Measurements from ENCODE around the gene FBLN5.
"Not testable (repeated sequence)": the region's sequence is repeated elsewhere in the genome, so short reads cannot be mapped to it uniquely, and the experiment has no call there.

The FBLN5 gene

DNA sequence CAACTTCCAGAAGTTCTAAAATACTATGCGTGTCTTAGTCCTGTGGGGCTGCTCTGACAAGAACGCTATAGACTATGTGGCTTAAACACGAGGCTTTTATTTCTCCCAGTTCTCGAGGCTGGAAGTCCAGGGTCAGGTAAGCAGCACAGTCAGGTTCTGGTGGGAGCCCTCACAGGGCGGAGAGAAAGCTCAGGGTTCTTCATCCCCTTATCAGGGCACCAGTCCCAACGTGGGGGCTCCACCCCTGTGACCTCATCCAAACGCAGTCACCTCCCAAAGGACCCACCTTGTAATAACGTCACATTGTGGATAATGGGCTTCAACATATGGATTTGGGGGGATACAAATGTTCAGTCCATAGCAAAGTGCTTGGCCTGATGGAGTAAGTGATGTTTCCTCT, 43.0 kb downstream of the FBLN5 start:
- DNase-seq, result no peak

DNA sequence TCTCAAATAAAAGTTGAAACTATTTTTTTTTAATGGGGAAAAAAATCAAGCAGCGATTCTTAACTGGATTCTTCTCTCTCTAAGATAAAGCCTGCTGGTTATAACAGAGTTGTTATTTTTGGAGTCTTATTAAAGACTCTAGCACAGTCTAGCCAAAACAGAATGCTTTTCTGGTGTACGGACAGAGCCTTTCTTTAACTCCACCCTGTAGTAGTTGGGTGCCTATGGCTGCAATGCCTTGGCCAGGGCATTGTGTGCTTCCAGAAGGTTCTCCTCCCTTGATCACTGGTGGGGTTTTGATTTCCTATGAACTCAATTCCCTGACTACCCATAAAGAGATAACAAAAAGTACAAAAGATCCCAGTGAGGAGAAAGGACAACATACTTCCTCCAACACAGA, 44.4 kb downstream of the FBLN5 start:
- DNase-seq, result no peak

DNA sequence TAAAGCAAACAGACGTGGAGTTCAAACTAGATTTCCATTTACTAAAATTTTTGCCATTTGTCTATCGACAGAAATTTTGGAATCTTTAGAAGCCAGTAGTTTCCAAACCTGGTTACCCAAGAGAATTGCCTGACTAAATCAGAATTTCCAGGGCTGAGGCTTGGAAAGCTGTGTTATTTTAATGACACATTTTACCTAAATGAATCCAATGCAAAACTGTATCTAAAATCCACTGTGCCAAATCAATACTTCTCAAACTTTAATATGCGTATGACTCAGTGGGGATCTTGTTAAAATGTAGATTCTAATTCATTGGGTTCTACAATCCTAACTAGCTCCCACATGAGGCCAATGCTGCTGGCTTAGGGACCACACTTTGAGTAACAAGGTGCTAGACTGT, 45.2 kb downstream of the FBLN5 start:
- no peak for DNase-seq

DNA sequence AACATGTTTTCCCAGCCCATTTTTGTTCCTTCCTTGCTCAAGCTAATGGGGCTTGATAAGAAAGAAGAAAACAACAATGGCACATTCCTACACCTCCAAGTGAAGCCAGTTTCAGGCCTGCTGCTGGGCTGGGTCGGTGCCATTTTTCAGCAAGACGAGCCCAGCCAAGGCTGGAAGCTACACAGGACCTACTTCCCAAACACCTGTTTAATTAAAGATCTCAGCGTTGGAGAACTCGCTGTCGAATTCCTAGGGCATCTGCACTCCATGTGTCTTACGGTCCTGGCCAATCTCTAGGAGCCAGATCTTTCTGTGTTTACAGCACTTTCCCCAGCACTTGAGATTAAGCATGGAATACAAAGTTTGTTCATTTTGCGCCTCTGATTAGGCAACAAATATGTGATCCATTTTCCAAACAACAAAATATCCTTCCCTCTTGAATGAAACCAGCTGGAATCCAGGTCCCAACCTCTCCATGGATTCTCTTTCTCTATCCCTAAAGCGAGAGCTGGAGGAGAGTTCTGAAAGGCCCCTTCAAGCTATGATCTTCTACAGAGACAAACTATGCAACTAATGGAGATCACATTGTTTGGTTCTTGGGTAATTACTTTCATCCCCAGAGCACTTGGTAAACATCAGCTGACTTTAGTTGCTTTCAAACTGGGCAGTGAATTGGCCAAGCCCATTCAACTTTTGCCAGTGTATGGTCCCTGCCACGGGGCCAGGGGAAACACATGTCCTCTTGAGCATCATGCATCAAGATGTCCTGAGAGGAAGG, 45.9 kb downstream of the FBLN5 start:
- no peak for DNase-seq

DNA sequence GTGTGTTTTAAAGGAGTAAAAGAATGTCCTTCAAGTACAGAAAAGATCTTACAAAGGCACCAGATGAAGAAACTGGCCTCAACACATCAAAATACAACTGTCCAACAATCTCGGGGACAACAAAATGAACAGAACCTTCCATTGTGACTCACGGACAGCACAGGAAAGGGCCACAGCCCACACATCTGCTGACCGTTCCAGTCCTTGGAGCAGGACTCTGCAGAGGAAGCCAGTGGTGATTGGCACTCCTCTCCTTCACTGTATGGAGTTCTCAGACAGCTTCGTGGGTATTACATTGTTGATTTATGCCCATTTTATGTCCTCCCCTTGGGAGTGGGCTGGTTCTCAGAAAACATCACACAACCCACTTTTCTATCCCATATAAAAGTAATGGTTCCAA, 47.7 kb downstream of the FBLN5 start:
- no peak for DNase-seq

DNA sequence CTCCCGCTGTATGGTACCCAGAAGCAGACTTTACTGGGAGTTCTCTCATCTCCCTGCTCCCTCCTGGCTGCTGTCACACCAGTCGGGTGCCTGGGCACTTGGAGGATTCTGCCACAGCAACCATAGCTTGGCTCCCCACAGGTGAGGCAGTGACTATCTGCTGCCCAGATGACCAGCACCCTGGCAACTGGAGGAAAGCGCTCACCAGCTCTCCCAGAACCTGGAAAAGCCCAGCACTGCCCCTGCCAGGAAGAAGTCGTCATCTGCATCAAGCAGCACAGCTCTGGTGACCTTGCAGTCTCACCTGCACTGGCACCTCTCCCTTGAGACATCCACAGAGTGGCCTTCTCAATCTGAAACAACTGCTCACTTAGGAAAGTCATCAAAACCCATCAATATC, 48.3 kb downstream of the FBLN5 start:
- DNase-seq, result no peak

DNA sequence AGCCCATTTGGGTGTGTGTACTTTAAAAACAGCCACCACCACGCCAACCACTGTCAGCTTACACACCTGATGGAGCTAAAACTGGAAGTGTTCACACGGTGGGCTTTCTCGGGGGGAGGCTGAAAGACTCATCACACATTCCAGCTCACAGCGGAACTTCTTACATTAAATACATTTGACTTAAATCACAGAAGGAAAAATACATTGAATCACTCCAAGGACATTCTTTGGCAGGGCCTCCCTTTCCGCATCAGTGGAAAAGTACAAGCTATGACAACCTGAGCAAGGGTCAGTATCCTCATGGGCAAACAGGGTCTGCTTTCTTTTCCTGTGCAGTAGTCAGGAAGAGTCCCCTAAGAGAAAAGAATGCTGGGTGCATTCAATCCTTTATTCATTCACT, 49.1 kb downstream of the FBLN5 start:
- DNase-seq, result no peak

DNA sequence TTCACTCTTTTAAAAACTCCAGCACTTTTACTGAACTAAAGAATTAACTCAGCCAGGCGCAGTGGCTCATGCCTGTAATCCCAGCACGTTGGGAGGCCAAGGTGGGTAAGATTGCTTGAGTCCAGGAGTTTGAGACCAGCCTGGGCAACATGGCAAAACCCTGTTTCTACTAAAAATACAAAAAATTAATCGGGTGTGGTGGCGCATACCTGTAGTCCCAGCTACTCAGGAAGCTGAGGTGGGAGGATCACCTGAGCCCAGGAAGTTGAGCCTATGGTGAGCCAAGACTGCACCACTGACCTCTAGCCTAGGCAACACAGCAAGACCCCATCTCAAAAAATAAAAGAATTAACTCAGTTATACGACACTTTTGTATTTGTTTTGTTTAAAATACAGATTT, 49.8 kb downstream of the FBLN5 start:
- DNase-seq, result not testable (repeated sequence)

DNA sequence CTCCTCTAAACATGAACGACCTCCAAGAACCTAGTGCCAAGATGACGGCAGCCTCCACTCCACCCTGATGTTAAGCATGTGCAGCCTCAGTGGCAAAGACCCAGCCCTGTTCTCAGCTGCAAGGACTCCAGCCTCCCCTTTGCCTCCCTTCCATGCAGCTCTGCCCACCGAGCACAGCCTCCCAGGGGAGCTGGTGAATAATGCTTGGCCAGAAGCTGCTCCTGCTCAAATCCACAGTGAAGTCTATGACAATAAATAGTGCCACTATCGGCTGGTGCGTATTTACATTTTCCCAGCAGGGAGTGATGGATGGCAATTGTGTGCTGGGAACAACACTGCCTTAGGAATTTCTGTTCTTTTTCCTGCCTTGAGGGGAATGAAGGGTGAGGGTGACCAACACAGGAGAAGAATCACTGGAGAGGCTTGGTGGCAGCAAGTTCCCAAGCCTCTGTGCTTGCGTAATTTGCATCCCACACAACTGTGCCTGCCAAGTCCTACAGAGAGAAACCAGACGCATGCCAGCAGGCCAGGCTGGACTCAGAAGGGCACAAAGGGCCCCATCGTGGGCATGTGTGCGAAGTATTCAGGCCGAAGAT, 50.3 kb downstream of the FBLN5 start:
- no peak for DNase-seq

DNA sequence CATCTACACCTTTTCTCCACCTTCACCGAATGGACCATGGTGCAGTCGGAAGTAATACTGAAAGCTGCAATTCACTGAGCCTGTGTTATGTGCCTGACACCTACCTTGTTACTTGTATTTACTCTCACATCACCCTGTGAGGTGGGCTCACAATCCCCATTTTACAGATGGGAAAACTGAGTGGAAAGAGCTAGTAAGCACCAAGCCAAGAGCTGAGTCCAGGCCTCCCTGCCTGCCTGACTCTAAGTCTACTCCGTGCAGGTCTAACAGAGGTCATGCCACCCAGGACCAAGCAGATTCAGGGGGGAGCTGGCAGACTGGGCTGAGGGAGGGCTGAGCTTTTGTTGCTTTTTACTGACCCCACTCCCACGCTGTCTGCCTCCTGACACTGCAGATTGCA, 51.1 kb downstream of the FBLN5 start:
- DNase-seq, result no peak

DNA sequence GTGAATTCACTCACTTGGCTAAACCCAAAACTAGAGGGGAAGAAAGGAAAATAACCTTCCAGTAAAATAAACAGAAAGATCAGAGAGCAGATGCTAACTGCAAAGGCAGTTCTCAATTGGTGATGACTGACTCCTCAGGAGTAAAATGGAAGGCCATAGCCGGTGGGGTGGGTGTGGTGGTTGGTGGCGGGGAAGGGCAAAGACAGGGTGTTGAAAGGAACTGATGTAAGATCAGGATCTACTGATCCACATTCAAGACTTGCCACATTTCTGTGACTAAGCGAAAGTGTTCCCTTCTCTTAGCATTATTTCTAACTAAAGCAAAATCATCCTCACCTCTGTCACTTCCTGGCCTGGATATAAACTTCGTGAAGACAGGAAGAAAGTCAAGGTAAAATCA, 53.8 kb downstream of the FBLN5 start:
- peak; percentile 72 for DNase-seq

DNA sequence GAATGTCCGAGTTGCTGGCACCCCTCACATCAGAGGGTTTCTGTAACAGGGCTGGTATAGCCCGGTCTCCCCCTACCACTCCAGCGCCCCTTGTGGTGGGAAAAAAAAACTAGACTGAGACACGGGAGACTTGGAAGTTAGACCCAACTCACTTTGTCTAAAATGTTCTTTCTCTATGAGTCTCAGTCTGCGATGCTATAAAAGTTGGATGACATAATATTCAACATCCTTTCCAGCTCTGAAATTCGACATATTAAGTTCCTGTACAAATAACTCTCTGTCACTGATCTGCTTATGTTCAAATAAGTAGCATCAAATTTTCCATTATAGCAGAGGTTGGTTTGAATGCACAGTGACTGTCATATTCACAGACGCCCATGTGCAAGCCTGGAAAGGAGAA, 54.5 kb downstream of the FBLN5 start:
- peak; percentile 44 for DNase-seq

DNA sequence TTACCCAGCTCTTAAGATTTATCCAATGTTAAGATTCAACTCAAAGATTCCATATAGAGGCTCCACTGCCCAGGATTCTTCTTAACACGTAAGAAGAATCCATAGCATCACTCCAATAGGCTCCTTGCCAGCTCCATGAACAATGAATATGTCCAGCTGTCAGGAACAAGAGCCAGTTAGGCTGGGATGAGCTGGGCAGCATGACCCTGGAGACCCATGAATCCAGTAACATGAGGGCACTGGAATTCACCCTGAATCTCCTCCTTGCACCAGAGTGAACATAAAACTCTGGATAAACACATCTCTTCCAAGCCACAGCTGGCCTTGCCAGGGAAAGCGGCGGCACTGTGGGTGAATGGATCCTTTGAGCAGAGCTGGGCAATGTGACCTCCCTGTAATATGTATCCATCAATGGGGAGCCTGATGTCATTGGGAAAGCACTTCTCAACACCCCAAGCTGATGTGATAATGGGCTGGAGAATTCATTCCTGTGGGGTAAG, 55.7 kb downstream of the FBLN5 start:
- DNase-seq, result no peak

DNA sequence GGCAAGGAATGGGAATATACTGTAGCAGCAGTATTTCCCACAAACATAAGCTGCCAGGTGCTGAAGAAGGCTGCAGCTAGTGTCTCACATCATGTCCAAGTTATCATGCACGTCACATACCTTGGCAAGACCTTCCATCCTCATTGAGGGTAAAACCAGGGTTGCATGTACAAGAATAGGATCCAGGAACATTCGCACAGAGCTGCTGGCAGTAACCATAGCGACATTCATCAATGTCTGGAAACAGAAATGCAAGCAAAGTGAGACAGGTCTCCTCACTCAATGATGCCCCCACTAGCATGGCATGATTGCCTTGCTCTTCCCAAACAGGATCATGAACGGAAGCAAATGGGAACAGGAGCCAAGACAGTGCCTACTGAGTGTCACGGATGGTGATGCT, 56.4 kb downstream of the FBLN5 start:
- no peak for DNase-seq

DNA sequence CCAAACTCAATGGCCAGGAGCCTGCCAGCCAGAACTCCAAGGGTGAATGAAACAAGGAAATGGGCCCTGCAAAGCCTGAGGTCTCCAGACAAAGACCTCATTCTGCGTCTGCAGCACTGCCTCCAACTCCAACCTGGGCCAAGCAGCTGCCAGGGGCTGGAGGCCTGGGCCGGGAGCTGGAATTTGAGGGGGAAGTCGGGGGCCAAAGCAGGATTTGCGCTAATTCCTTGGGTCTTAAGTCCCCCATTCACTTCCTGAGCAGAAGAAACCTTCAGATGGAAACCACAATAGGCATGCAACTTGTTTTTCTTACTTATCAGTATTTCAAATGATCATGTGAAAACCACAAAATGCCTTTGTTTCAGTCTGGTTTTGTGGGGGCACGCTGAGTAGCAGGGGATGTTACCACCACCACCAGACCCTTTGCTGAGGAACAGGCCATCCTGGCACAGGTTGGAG, 57.2 kb downstream of the FBLN5 start:
- no peak for DNase-seq

DNA sequence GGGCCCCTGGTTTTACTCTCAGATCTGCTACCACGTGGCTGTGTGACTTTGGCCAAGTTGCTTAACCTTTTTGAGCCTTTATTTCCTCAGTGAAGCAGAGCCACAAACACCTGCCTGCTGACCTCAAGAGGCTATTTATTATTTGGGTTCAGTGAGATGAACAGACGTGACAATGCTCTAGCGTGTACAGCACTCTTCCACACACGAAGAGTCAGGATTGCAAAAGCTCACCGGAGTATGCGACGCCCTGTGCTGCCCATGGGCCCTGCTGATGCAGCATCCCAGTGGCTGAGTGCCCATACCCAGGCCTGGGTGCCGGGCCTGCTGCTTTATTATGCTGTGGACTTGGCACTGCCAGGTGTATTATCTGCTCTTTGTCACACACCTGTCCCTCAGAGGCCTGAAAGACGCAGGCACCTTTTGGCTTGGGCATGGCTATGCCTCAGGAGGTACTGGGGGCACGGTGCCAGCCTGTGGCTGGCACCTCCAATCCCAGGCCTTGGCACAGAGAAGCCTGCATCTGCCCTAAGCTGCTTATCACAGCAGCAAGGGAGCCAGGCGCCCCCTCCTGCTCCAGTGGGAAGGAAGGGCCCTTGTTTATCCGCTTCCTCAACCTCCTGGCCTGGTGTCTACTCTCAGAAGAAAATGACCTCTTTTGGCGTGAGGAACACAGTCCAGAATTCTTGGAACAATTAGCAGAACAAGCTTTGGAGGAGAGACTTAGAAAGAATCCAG, 57.9 kb downstream of the FBLN5 start:
- no peak for DNase-seq

DNA sequence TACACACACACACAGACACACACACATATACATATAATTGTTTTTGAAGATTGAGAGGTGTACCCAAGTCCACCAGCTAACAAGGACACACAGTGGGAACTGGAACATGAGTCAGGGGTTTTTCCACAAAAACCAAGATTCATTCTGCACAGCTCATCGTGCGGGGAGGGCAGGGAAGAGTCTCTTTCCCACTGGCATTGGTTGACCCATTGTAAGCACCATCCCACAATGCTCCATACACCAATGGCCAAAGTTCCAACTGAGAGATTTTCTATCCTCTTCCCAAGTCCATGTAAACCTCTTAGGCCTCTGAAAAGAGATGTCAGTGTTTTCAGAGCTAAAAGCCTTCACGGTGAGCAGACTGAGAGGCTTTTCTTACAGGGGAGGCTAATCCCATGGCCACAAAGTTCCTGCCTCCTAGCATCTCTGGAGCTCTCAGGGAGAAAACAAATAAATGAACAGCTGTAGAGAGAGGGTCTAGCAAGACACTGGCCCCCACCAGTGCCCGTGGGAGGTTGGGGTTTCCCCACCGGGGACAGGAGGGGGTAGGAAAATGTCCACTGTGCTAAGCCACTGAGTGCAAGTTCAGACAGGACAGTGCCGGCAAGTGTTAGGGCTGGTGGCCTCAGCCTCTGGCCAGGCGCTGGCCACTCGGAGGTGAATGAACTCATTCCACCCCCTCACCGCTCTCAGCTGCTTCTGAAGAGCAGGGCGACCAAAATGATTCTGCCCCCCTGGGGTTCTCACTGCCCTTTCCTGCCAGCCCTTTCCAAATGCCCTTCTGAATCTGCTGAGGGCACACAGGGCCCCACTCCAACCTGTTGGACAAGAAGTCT, 58.6 kb downstream of the FBLN5 start:
- DNase-seq, result no peak

DNA sequence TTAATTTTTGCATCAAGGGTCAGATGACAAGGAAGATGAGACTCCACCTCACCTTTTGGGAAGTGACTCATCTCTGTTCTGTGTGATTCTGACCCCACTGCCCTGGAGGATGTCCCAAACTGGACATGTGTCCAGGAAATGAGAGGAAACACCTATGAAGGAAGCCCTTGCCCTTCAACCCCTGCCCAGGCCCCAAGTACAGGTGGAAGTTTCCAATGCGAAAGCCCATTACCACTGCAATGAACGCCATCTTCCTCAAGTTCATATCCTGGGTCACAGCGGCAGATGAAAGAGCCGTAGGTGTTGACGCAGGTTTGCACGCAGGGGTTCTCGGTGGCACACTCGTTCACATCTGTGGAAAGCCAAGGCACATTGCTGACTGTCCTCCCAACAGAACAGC, 60.5 kb downstream of the FBLN5 start:
- no peak for DNase-seq

DNA sequence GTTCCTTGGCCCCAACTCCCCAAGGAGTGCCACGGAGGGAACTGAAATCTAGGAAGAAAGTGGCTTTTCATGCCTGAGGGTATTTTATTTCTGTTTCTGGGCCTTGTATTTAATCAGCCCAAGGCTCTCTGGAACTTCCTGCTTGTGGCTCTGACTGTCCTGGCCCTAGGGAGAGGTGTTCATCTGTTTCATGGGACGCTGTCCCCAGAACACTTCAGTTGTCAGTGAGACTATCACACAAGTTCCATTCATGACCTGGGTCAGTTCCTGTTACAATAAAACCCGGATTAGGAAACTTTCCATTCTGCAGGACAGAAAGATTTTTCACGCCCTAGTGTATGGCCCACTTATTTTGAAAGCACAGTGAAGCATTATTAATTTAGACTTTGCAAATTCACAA, 61.7 kb downstream of the FBLN5 start:
- no peak for DNase-seq

DNA sequence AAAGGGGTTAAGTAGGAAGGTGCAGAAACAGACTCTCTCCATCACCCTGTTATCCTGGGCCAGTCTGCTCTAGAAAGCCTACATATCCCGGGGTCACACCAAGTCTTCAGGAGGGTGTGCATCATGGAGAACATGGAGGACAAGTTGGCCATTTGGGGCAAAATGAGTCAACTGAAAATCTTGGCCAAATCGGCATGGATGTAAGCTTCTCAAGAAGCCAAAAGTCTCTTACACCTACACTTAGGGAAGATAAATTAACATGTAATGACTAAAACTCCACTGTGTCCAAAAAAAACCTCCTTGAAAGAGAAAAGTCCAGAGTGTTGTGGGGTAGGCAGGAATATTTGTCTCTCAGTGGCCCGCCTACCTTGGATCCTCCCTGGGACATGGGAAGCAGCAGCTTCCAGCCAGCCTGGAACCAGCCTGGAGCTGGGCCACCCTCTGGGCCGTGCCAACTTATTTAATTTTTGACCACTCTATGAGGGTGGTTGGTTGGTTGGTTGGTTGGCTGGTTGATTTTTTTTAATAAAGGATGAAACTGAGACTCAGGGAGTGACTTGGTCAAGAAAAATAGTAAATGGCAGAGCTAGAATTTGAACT, 62.3 kb downstream of the FBLN5 start:
- DNase-seq, result no peak

DNA sequence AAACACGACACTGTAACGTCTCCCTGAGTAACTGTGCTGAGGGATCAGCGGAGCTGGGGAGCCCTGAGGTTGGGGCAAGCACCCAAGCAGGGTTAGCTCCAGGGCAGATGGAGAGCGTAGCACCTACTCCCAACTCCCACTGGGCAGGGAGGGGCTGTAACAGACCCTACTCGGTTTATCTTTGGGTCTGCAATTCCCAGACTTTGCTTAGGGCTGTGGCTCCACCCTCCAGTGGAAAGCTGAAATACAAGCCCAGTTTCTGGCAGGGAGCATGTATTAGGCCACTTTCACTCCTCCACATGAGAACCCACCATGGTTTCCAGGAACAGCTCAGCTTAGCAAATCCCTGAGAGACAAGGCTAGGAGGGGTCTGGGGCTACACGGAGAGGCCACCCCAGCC, 62.8 kb downstream of the FBLN5 start:
- DNase-seq, result no peak

DNA sequence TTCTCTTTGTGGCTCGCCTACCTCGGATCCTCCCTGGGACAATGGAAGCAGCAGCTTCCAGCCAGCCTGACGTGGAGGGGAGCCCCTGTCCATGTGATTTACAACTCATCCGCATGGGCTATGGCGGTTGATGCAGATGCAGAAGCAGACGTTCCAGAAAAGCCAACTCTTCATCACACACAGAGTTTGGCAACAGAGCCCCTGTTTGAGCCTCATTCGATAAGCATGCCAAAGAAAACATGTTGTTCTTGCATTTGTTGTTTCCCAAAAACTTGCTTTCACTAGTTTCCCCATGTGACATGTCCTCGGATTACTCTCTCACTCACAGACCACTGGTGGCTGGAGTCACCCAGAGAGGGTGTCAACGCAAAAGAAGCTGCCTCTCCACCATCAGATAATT, 63.7 kb downstream of the FBLN5 start:
- no peak for DNase-seq

DNA sequence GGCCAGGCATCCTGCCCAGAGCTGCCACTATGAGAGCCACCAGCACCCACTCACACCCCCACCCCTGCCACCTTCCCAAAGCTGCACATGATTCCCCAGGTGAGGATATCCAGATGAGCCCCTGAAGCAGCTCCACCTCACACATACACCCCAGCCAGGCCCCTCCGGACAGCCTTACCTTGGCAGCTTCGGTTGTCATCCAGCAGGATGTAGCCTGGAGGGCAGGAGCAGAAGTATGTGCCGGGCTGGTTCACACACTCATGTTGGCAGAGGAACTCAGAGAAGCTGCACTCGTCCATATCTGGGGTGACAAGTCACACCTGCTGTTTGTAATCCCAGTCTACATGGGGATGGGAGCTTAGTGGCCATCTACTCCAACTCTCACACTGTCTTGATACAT, 64.7 kb downstream of the FBLN5 start:
- no peak for DNase-seq

Measured in activated CD4-positive, alpha-beta T cell treated with anti-CD3 and anti-CD28 coated beads for 48 hours (primary cell).